ENCODE data around the gene SIRPB1.

GRCh38 chr20:1665345-1665744 lies 45.5 kb upstream of the SIRPB1 start:
- TF ChIP-seq CTCF (IDR thresholded peaks at IDR 0.05), result no peak
- TF ChIP-seq POLR2A (IDR thresholded peaks at IDR 0.05; ENCODE audit: low read depth), result no peak
- no peak for TF ChIP-seq POLR2AphosphoS5 (IDR thresholded peaks at IDR 0.05)
- TF ChIP-seq EP300 (IDR thresholded peaks at IDR 0.05), result no peak

Data from esophagus muscularis mucosa (tissue), 4 donors.